ENCODE data around the gene ZC2HC1C.

Gene ZC2HC1C, protein sequence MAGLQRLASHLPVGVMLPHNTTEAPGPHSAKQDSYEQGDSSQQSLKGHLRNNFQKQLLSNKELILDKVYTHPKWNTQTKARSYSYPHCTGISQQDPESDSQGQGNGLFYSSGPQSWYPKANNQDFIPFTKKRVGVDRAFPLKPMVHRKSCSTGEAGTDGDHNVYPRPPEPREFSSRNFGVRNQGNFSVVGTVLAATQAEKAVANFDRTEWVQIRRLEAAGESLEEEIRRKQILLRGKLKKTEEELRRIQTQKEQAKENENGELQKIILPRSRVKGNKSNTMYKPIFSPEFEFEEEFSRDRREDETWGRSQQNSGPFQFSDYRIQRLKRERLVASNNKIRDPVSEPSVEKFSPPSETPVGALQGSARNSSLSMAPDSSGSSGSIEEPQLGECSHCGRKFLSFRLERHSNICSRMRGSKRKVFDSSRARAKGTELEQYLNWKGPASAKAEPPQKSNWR

DNA sequence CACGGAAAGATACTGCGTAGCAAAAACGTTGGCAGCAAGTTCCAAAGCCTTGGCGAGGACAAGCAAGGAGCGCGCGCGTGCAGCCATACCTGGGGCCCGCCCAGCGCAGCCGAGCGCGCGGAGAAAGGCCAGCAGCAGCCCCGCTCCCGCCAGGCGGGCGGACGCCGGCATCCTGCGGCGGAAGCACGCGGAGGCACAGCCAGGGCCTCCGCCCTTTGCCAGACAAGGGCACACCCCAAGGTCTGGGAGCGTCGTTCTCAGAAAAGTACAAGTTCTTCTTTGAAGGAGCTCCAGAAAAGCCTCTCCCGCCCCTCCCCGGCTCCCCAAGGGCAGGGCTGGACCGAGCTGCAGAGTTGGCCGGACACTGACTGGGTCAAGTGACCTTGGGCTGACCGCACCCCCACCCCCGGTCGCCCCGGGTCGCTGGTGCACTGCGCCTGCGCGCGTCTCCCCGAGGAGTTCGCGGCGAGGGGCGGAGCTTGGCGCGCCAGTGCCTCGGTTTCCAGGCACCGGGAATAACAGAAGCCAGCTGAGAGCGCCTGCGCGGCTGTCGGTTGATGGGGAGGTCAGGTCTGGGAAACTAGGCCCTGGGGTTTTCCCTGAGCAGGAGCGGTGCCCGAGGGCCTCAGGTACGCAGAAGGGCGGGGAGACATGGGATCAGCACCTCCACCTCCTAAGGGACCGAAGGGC, at the start of gene ZC2HC1C:
ZC2HC1C (plus strand) TSS at position 521 of the 690 bp plus-strand sequence. CDS start 933 bp downstream, outside the sequence.
- TF ChIP-seq, protein P1, sequence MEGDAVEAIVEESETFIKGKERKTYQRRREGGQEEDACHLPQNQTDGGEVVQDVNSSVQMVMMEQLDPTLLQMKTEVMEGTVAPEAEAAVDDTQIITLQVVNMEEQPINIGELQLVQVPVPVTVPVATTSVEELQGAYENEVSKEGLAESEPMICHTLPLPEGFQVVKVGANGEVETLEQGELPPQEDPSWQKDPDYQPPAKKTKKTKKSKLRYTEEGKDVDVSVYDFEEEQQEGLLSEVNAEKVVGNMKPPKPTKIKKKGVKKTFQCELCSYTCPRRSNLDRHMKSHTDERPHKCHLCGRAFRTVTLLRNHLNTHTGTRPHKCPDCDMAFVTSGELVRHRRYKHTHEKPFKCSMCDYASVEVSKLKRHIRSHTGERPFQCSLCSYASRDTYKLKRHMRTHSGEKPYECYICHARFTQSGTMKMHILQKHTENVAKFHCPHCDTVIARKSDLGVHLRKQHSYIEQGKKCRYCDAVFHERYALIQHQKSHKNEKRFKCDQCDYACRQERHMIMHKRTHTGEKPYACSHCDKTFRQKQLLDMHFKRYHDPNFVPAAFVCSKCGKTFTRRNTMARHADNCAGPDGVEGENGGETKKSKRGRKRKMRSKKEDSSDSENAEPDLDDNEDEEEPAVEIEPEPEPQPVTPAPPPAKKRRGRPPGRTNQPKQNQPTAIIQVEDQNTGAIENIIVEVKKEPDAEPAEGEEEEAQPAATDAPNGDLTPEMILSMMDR (IDR thresholded peaks at IDR 0.05; ENCODE audit: low read depth, low read length), result no peak
- Histone ChIP-seq H3K4me3 (ENCODE audit: low read depth, low read length) (peak within 1 kb of the TSS; percentile 44), H3K36me3 (no peaks in the 10 kb centered on the region), H3K27ac (peak within 1 kb of the TSS; percentile 63), H3K27me3 (ENCODE audit: insufficient read depth, low read depth, severe bottlenecking) (no peaks in the 10 kb centered on the region), H3K9me3 (ENCODE audit: severe bottlenecking) (no peaks in the 10 kb centered on the region)
- peak; percentile 67 for DNase-seq

DNA sequence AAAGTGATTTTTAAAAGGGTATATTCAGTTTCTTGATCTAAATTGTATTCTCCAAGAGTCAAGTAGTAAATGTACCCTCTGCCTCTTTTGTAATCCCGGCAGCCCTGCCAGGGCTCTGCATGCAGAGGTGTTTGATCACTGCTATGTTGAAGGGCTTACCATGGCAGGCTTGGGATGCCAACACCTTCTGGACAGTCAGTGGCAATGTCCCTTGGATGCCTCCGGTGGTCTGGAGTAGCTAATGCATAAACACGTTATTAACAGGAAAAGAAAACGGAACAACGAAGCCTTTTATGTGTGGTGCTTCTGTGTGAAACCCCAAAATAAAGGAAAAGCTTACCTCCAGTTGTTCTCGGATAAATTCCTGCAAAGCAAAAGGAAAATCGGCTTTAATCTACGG, 46.8 kb upstream of the ZC2HC1C start:
- TF ChIP-seq, protein P1 (IDR thresholded peaks at IDR 0.05; ENCODE audit: low read depth, low read length), result peak; percentile 68
- no peaks in the 10 kb centered on the region for H3K27me3 ChIP-seq (ENCODE audit: insufficient read depth, low read depth, severe bottlenecking)
- no peaks in the 10 kb centered on the region for H3K9me3 ChIP-seq (ENCODE audit: severe bottlenecking)
- H3K4me3 ChIP-seq (ENCODE audit: low read depth, low read length), result no peak overlapping the region
- DNase-seq, result peak; percentile 34
- peaks cover 41% of the 10 kb centered on the region for H3K36me3 ChIP-seq
- no peak overlapping the region for H3K27ac ChIP-seq

DNA sequence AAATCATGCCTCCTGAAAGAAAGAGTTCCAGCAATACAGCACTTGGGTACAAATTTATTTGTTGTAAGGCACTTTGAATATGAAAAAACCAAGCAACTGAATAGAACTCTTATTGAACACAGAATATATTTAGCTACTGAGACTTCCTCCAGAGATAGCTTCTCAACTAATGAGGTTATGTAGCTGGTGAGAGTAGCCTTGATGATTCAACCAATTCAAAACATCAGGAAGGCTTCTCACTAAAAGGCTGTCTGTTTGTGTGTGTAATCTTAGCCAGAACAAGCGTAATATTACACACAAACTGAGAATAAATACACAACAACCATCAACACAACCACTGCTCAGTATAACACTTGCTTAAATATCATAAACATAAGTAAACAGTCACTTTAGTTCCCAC, 46.3 kb upstream of the ZC2HC1C start:
- Histone ChIP-seq H3K9me3 (ENCODE audit: severe bottlenecking) (no peaks in the 10 kb centered on the region), H3K27ac (no peak overlapping the region), H3K4me3 (ENCODE audit: low read depth, low read length) (no peak overlapping the region), H3K36me3 (peaks cover 39% of the 10 kb centered on the region), H3K27me3 (ENCODE audit: insufficient read depth, low read depth, severe bottlenecking) (no peaks in the 10 kb centered on the region)
- DNase-seq, result no peak
- TF ChIP-seq, protein P1 (IDR thresholded peaks at IDR 0.05; ENCODE audit: low read depth, low read length), result no peak

DNA sequence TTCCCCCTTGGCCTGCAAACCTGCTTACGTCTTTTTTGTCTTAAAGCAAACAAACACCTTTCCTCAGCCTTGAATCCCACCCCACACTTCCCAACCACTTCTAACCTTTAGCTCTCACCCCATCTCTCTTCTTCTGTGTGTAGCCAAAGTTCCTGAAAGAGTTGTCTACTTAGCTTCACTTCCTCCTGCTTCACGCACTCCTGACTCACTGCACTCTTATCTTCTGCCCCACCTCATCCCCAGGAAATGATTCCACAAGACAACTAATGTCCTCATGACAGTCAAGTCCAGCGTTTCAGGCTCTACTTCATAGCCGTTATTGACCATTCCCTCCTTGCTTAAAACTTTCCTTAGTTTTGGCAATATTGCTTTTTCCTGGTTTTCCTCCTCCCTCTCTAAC, 44.4 kb upstream of the ZC2HC1C start:
- Histone ChIP-seq H3K27ac (no peak overlapping the region), H3K27me3 (ENCODE audit: insufficient read depth, low read depth, severe bottlenecking) (no peaks in the 10 kb centered on the region), H3K36me3 (peaks cover 37% of the 10 kb centered on the region), H3K4me3 (ENCODE audit: low read depth, low read length) (no peak overlapping the region), H3K9me3 (ENCODE audit: severe bottlenecking) (no peaks in the 10 kb centered on the region)
- no peak for DNase-seq
- TF ChIP-seq, protein P1 (IDR thresholded peaks at IDR 0.05; ENCODE audit: low read depth, low read length), result no peak

DNA sequence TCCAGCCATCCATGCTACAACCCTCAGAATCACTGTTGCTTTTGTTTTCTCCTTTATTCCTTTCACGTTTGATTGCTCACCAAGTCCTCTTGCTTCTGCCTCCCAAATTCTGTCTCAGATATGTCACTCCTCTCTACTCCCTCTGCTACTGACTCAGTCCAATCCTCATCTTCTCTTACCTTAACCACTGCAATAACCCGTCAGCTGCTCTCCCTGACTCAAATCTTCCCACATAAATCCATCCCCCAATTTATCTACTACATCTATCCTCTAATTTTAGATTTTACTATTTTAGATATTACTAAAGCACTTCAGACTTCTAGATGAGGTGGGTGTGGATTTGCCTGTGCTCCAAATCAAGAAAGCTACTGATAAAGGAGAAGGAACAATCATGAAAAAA, 43.6 kb upstream of the ZC2HC1C start:
- Histone ChIP-seq H3K27ac (no peak overlapping the region), H3K36me3 (peaks cover 33% of the 10 kb centered on the region), H3K27me3 (ENCODE audit: insufficient read depth, low read depth, severe bottlenecking) (no peaks in the 10 kb centered on the region), H3K4me3 (ENCODE audit: low read depth, low read length) (no peak overlapping the region), H3K9me3 (ENCODE audit: severe bottlenecking) (no peaks in the 10 kb centered on the region)
- TF ChIP-seq, protein P1 (IDR thresholded peaks at IDR 0.05; ENCODE audit: low read depth, low read length), result no peak
- DNase-seq, result no peak
